Measurements from ENCODE around the gene DNMT3B. TPM values are rescaled to one million over a fixed set of nuclear protein-coding genes. Genes with fewer than 3 reads are reported as not detected.
A peak's percentile ranks its signal among the peaks of the same experiment; 100 is the strongest.

The DNMT3B gene
- total and polyA plus RNA-seq, 2 donors (not counting 1 experiment from before 2014, with no cell fraction given) = 0.15 to 0.47 TPM

- no peaks in the 10 kb centered on the region for H3K27me3 Mint-ChIP-seq
- H3K4me1 Mint-ChIP-seq = peaks cover 27% of the 10 kb centered on the region
- Histone ChIP-seq H3K9ac (ENCODE audit: low read length) (peak within 1 kb of the TSS; percentile 96), H3K27ac (ENCODE audit: low read length in 2 of 2) (peak within 1 kb of the TSS; percentile 66 to 88), H4K20me1 (ENCODE audit: control insufficient read depth, insufficient read depth, low read length, poor library complexity, severe bottlenecking) (peaks cover 5% of the 10 kb centered on the region), H2AFZ (ENCODE audit: insufficient read depth, low read depth, low read length, poor library complexity, severe bottlenecking) (peak within 1 kb of the TSS; percentile 98), H3K79me2 (ENCODE audit: control insufficient read depth, insufficient read depth, low read length) (peaks cover 34% of the 10 kb centered on the region), H3K4me1 (ENCODE audit: control insufficient read depth in 2 of 2, insufficient read depth in 2 of 2, low read length in 2 of 2) (peaks cover 13 to 18% of the 10 kb centered on the region in 2 donors), H3K4me2 (replicated peaks; ENCODE audit: low read depth, low read length, poor library complexity, severe bottlenecking) (peak within 1 kb of the TSS; percentile 81), H3K36me3 (replicated peaks in 1 of 2; ENCODE audit: control extremely low read depth in 1 of 2, control insufficient read depth in 1 of 2, extremely low read depth in 1 of 2, insufficient read depth in 2 of 2, low read length in 1 of 2) (no peaks in the 10 kb centered on the region), H3K4me3 (ENCODE audit: control extremely low read depth in 1 of 5, extremely low read depth in 1 of 5, insufficient read depth in 1 of 5, low read depth in 2 of 5, low read length in 4 of 5) (peak within 1 kb of the TSS; percentile 59 to 94 (median 79)), H3K9me3 (ENCODE audit: control extremely low read depth in 1 of 3, control insufficient read depth in 2 of 3, insufficient read depth in 1 of 3, low read length in 2 of 3) (no peaks in the 10 kb centered on the region), H3K27me3 (replicated peaks in 1 of 4; ENCODE audit: control extremely low read depth in 1 of 4, control insufficient read depth in 3 of 4, insufficient read depth in 4 of 4, low read length in 3 of 4) (no peaks in the 10 kb centered on the region)
- ATAC-seq (ENCODE audit: low read depth) (peak; percentile 79), DNase-seq (peak; percentile 83)
- H3K4me3 Mint-ChIP-seq = peak within 1 kb of the TSS; percentile 99
- H3K9me3 Mint-ChIP-seq (ENCODE audit: insufficient read depth) = no peaks in the 10 kb centered on the region
- H3K27ac Mint-ChIP-seq = peak within 1 kb of the TSS; percentile 98
- intact Hi-C loops (cut with micrococcal nuclease) = loop anchor here (1.0 kb wide), 2 partner anchors 19 to 69 kb away; partner anchors contain the start of gene DNMT3B
- CTCF ChIA-PET = interaction anchor here (0.6 to 2.9 kb wide), 3 partner anchors 9 to 35 kb away, joined by 3 to 15 read pairs (median 12); partner anchors contain the start of gene DNMT3B
- WGBS (ENCODE audit: insufficient coverage) = under 1% methylated on average over 60 of the region's 64 CpGs
- POLR2A ChIA-PET = interaction anchor here (0.6 to 1.3 kb wide), 2 partner anchors 19 to 70 kb away, joined by 5 to 12 read pairs; partner anchors contain the start of genes C20orf203 and DNMT3B
- TF ChIP-seq, protein P1, sequence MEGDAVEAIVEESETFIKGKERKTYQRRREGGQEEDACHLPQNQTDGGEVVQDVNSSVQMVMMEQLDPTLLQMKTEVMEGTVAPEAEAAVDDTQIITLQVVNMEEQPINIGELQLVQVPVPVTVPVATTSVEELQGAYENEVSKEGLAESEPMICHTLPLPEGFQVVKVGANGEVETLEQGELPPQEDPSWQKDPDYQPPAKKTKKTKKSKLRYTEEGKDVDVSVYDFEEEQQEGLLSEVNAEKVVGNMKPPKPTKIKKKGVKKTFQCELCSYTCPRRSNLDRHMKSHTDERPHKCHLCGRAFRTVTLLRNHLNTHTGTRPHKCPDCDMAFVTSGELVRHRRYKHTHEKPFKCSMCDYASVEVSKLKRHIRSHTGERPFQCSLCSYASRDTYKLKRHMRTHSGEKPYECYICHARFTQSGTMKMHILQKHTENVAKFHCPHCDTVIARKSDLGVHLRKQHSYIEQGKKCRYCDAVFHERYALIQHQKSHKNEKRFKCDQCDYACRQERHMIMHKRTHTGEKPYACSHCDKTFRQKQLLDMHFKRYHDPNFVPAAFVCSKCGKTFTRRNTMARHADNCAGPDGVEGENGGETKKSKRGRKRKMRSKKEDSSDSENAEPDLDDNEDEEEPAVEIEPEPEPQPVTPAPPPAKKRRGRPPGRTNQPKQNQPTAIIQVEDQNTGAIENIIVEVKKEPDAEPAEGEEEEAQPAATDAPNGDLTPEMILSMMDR (IDR thresholded peaks at IDR 0.05) = no peak
- no peak for TF ChIP-seq EZH2 (IDR thresholded peaks at IDR 0.05; ENCODE audit: borderline replicate concordance, insufficient read depth, low read depth, low read length, poor library complexity, severe bottlenecking)
Measured at GRCh38 chr20:32743237-32744112, 18.7 kb upstream of the DNMT3B start, which contains the start of gene COMMD7. Gene COMMD7 (minus strand): TSS chr20:32743467. CDS start chr20:32743391, 76 bp downstream.
